NT2/D1 (cell line): ENCODE data around the gene AVPR1B.

Experiments
- SUZ12 ChIP-seq: IDR thresholded peaks from 2 replicates; pipeline ENCODE4 v1.6.1; 2011; ENCODE audit not compliant: insufficient read length, insufficient read depth; ENCODE audit errors: extremely low read depth
- YY1 ChIP-seq: IDR thresholded peaks from 2 replicates; pipeline ENCODE4 v1.6.1; 2011; ENCODE audit not compliant: insufficient read length, insufficient read depth
- ZNF274 ChIP-seq: IDR thresholded peaks from 2 replicates; pipeline ENCODE4 v1.6.1; 2011; ENCODE audit warnings: mild to moderate bottlenecking, low read depth, low read length

- TF ChIP-seq SUZ12, result no peak
- TF ChIP-seq YY1, result no peak
- no peak for TF ChIP-seq ZNF274
These were observed 25.6 kb upstream of the AVPR1B start for GRCh38 chr1:206142770-206143169.
